ENCODE data around the gene ST6GALNAC2.
"Not testable (repeated sequence)": the region's sequence is repeated elsewhere in the genome, so short reads cannot be mapped to it uniquely, and the experiment has no call there.

ST6GALNAC2 gene

GRCh38 chr17:76570457-76570856 lies 15.2 kb downstream of the ST6GALNAC2 start:
- DNase-seq = no peak

DNA sequence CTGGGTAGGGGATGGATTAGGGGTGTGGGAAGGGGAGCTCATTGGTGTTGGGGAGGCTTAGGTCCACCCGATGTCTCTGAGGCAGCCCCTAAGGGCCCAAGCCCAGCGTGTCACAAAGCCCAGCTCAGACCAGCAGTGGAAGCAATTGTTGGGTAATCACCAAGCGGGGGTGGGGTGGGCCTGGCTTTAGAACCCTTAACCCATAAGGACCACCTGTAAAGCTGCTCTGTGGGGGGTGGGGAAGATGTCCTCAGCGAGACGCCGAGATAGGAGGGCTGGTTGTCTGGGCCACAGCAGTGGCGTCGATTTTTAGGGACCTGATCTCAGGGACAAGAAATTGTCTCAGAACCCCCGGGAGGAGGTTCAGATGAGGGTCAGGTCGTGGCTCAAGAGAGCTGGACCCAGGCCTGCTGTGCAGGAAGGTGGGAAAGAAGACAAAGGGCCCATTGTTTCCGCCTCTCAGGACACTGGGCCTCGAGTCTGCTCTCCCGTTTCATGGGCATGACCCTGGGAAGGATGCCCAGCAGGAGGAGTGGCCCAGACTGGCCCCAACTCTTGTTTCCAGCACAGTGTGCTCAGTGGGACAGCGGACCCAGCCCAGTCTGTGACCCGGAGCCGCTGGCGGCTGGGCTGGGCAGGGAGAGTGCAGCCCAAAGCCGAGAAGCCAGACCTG lies 15.9 kb downstream of the ST6GALNAC2 start:
- no peak for DNase-seq

DNA sequence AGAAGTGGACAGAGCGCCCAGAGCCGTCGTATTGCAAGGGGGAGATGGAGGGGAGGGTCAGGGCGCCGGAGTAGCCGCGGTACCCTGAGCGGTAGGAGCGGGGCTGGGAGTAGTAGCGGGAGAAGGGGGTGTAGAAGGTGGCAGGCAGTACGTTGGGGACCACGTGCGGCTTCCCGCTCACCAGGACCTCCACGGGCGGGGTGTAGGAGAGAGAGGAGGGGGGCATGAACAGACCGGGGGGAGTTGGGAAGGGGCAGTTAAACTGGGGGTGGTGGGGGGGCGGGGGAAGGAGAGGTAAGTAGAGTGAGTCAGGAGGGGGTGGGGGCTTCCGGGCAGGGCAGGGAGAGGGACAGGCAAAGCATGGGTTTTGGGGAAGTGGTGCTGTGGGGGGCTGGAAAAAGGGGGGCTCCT lies 16.8 kb downstream of the ST6GALNAC2 start:
- DNase-seq = no peak

DNA sequence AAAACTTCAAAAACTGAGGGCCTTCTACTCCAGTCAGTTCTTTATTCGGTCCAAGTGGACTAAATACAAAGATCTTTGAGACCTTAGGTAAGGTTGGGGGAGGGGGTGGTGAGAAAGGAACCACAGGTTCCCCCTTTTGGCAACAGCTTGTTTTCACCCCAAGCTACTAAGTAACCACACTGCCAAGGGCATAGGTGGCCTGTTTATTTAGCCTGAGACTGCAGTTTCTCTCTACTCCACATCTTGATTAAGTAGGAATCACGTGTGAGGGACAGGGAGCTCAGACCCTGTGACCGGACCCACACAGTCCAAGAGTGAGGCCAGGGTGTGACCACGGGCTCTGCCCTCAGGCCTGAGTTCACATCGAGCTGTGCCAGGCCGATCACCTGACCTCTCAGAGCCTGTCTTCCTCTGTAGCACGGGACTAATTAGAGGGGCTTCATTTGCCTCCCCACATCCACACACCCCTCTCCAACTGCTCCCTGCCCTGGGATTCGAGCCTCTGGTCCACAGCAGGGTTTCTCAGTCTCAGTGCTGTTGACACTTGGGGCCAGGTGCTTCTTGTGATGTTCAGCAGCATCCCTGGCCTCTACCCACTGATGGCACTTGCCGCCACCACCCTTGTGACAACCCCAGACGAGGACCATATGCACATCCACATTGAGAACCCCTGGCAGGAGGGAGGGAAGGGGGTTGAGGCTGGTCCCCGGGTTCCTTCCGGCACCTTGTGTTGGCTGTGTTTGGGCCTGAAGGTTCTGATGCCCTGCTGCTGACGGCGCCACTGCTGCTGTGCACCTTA lies 17.8 kb downstream of the ST6GALNAC2 start:
- peak; percentile 69 to 72 for DNase-seq

- no peak for DNase-seq
Measured at GRCh38 chr17:76566988-76567431, 18.6 kb downstream of the ST6GALNAC2 start.

DNA sequence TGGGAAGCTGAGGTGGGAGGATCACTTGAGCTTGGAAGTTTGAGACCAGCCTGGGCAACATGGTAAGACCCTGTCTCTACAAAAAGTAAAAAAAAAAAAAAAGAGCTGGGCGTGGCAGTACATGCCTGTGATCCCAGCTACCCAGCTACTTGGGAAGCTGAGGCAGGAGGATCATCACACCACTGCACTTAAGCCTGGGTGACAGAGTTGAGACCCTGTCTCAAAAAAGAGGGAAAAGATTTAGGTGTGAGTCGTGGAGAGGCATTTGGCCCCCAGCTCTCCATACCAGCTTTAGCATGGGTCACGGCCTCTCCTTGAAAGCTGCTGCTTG lies 19.1 kb downstream of the ST6GALNAC2 start:
- no peak for DNase-seq

- DNase-seq = no peak
Measured at GRCh38 chr17:76565728-76566612, 19.7 kb downstream of the ST6GALNAC2 start.

DNA sequence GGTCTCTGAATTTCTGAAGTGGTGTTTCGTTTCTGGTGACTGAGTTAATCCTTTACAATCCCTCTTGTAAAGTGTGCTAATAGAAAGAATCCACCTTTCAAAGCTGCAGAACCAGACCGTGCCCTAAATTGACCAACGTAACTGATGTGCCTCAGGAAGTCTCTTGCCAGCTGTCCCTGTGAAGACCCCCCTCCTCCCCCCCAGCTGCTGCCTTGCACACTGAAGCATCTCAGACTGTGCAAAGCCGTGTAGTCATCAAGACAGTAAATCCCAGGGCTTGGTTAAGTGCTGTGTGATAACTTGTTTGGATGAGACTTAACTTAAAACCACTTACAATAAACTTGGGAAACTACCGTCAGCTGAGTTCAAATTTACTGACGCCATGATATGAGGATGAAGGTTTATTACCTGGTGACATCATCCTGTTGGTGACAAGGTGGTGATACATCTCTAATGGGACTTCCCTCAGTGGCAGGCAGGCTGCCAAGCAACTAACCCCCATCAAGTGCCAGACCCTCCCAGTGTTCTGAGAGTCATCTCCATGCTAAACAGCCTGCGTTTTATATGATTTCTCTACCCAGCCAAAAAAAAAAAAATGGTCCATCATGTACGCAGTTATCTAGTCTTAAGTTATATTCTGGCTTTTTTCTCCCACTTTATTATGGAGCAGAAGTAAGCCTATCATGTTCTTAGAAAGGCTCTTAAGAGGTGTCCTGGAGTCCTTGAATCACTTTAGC lies 20.5 kb downstream of the ST6GALNAC2 start:
- not testable (repeated sequence) for DNase-seq

GRCh38 chr17:76563359-76563758 lies 22.3 kb downstream of the ST6GALNAC2 start:
- DNase-seq = not testable (repeated sequence)

DNA sequence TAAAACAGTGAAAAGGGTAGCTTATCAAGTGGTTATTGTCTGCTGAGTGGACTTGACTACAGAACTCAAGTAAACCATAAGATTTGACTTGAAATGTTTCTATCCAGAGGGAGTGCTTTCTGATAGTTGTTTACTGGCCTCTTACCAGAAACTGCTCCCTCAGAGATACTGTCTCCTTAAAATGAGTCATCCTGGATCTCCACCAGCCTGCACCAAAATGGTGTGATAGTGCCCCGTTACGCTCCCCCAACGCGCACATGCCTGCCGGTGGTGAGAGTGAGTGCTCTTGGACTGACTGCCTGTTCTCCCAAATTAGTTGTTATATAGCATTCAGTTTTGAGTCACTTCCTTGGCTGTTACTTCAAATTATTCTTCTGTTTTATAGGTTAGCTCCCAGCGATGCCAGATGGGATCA lies 22.9 kb downstream of the ST6GALNAC2 start:
- DNase-seq = no peak

GRCh38 chr17:76561799-76562268 lies 23.8 kb downstream of the ST6GALNAC2 start:
- DNase-seq = no peak

DNA sequence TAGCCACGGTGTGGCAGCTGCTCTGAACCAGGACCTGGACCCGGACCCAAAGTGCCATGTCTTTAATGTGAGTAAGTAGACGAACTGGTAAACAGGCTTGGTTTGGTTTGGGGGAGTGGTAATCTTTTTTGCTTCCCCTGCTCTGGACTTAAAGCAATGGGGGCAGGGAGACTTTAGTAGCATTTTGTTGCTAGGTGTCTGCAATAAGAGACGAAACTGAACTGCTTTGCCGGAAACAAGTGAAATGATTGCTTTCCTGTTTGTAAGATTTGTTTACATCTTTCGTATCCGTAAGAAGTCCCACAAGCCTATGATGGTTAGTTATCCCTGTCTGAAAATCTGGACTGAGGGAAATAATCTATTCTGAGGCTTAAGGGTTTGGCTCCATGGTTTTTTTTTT lies 24.3 kb downstream of the ST6GALNAC2 start:
- DNase-seq = no peak

- no peak for DNase-seq
Measured at GRCh38 chr17:76560877-76561221, 24.8 kb downstream of the ST6GALNAC2 start.

DNA sequence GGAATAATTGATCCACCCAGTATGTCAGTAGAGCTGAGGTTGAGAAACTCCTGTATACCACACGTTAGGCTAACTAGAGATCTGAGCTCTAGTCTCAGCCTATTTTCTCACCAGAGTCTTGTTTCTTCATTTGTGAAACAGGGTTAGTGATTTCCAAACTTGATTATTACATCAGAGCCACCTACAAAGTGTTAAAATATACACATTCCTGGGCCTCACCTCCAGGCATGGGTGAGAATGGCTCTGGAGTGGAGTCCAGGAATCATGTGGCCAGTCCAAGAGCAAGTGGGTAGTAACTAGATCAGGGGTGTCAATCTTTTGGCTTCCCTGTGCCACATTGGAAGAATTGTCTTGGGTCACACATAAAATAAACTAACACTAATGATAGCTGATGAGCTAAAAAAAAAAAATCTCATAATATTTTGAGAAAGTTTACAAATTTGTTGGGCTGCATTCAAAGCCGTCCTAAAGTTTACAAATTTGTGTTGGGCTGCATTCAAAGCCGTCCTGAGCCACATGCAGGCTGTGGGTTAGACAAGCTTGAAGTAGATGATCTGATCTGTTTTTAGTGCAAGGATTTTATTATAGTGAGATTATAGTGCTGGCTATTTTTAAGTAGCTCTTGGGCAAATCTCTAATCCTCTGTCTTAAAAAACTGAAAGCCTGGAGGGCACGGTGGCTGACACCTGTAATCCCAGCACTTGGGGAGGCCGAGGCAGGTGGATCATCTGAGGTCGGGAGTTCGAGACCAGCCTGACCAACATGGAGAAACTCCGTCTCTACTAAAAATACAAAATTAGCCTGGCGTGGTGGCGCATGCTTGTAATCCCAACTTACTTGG lies 25.4 kb downstream of the ST6GALNAC2 start:
- peak; percentile 46 to 52 for DNase-seq

GRCh38 chr17:76559460-76559859 lies 26.2 kb downstream of the ST6GALNAC2 start:
- not testable (repeated sequence) for DNase-seq

GRCh38 chr17:76558198-76559095 lies 27.2 kb downstream of the ST6GALNAC2 start:
- DNase-seq = peak; percentile 51 to 59

GRCh38 chr17:76557368-76558197 lies 28.1 kb downstream of the ST6GALNAC2 start:
- peak; percentile 95 to 97 for DNase-seq

GRCh38 chr17:76556765-76557367 lies 28.8 kb downstream of the ST6GALNAC2 start:
- peak; percentile 62 to 66 for DNase-seq

- no peak for DNase-seq
Measured at GRCh38 chr17:76554131-76554530, 31.5 kb downstream of the ST6GALNAC2 start.

All from AML-193 (cell line).